GM21717 (cell line): Measurements from ENCODE around the gene UCN2.
"Not testable (repeated sequence)": the region's sequence is repeated elsewhere in the genome, so short reads cannot be mapped to it uniquely, and the experiment has no call there.

Experiments
- ATAC-seq: cut with Tn5 transposase; IDR thresholded peaks from one replicate; pipeline ENCODE4 v1.9.1; 2021; ENCODE audit warnings: mild to moderate bottlenecking, moderate library complexity; ENCODE audit not compliant: unreplicated experiment

UCN2 gene

DNA sequence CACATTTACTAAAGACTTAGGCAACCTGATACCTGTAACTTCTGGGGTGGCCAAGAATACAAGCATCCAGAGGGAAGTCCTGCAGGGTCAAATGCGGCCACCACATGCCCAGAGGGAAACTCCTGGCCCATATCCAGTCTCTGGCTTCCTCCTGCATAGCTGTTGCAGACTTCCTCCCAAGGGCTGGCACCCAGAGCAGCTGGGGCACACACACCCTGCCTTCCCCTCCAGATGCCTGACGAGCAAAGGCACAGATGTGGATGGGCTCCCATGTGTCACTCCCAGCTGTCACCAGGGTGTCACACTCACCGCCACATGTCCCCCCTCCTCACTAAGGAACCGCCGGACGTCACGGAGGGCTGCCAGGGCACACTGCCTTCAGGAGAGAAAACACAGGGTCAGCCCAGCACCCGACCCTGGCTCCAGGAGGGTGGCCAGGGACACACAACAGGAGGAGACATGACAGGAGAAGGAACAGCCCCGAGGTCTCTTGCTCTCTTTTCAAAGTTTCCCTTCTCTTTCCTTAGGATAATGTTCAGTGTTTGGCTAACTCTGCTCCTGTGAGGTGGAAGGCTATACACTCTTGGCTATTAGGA is 20.2 kb downstream of the UCN2 start:
- no peak for ATAC-seq

DNA sequence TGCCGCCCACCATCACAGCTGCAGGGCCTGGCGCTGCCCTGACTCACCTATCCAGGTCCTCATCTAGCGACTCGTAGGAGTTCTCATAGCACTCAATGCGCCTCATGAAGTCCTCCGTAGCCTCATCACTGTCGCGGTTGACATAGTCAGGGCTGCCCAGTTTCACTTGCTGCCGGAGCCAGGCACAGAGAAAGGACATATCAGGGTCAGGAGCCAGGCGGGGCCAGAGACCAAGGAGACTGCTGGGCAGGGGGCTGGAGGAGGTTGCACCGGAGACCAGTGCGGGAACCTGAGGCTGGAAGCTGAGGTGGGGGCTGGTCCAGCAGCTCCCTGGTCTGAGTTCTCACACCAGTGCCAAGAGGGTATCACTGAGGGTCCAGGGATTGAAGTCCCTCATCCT is 25.1 kb downstream of the UCN2 start:
- no peak for ATAC-seq

DNA sequence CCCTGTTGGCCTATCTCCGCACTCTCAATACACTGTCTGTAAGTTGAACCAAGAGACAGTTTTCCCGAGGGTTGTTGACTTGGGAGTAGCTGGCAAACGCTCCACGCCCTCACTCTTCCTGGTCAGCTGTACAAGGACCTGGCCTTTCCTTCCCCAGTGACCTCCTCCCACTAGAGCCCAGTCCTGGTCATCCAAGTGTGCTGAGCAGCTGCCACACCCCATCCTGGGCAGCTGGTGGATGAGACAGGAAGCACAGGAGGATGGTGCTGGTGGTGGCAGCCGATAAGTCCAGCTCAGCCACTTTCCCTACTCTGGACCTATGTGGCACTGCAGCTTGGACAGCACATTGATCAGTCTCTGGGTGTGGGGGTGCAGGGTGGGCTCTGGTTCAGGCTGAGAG is 26.8 kb downstream of the UCN2 start:
- ATAC-seq: no peak

DNA sequence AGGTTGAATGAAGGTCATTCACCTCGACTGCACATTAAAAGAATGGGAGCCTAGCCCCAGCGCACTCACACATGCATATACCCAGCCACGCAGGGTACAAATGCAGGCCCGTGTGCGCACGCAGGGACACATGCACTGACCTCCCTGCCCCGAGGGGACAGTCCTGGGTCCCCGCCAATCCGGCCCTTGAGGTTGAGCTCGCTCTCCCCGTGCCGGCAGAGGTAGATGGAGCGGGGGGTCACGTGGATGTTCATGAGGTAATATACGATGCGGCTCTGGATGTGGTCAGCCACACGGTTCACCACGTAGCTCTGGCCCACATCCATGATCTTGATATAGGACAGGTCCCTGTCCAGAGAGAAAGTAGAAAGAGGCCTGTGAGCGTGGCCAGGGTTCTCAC is 27.5 kb downstream of the UCN2 start:
- no peak for ATAC-seq

DNA sequence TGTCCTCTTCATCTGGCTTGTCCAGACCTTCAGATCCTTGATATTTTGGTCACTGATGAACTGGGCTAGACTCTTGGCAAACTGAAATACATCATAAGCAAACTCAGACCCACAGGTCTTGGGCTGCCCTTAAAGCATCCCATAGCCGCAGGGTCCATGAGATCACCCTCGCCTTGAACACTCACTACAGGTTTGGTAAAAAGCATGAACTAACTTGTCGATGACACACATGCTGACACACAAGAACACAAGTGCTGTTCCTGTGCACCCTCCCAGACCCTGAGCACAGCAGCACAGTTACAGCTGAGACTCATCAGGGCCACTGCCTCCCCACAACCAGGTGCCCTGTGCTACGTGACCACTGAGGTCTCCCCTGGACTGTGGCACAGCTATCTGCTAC is 28.0 kb downstream of the UCN2 start:
- no peak for ATAC-seq

DNA sequence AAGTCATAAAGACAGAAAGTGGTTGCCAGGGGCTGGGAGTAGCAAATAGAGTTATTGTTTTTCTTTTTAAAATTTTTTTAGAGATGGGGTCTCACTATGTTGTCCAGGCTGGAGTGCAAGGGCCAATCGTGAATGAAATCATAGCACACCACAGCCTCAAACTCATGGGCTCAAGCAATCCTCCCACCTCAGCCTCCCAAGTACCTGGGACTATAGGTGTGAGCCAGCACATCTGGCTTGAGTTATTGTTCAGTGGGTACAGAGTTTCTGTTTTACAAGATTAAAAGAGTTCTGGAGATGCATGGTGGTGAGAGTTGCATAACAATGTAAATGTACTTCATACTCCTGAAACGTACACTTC is 30.6 kb downstream of the UCN2 start:
- no peak for ATAC-seq

DNA sequence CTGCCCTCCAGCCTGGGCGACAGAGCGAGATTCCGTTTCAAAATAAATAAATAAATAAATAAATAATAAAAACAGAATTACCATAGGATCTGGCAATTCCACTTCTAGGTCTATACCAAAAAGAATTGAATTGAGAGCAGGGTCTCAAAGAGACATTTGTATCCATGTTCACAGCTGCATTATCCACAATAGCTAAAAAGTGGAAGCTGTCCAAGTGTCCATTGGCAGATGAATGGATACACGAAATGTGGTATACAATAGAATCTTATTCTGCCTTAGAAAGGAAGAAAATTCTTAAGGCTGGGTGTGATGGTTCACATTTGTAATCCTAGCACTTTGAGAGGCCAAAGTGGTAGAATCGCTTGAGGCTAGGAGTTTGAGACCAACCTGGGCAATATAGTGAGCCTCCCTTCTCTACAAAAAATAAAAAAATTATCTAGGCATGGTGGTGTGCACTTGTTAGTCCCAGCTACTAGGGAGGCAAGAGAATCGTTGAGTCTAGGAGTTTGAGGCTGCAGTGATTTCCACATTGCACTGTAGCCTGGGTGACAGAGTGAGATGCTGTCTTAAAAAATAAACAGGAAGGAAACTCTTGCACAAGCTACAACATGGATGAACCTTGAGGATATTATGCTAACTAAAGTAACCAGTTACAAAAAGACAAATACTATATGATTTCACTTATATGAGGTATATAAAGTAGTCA is 31.2 kb downstream of the UCN2 start:
- ATAC-seq: no peak

DNA sequence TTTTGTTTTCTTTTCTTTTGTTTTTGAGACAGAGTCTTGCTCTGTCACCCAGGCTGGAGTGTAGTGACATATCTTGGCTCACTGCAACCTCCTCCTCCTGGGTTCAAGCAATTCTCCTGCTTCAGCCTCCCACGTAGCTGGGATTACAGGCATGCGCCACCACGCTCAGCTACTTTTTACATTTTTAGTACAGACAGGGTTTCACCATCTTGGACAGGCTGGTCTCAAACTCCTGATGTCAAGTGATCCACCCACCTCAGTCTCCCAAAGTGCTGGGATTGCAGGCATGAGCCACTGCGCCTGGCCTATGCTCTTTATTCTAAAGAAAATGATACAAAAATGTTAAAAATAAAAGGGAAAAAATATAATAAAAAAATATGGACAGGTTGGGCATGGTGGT is 32.9 kb downstream of the UCN2 start:
- ATAC-seq: not testable (repeated sequence)

DNA sequence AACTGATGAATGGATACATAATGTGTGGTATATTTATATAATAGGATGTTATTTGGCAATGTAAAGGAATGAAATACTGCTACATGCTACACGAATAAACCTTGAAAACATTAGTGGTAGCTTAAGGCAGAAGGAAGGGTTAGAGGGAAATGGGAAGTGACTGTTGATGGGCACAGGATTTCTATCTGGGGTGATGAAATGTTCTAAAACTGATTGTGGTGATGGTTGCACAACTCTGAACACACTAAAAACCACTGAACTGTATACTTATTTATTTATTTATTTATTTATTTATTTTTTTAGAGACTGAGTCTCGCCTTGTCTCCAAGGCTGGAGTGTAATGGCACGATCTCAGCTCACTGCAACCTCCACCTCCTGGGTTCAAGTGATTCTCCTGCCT is 34.8 kb downstream of the UCN2 start:
- no peak for ATAC-seq

DNA sequence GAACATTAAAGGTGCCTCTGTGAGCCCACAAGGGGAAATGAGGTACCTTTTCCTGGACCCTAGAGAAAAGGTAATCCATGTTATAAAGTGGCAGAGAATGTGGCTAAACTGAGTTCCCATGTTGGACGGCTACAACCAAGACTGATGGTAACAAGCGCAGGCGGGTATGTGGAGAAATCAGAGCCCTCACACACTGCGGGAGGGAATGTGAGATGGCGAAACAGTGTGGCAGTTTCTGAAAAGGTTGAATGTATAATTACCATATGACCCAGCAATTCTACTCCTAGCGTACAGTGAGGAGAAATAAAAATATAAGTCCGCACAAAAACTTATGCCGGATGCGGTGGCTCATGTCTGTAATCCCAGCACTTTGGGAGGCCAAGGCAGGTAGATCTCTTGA is 35.5 kb downstream of the UCN2 start:
- ATAC-seq: no peak

DNA sequence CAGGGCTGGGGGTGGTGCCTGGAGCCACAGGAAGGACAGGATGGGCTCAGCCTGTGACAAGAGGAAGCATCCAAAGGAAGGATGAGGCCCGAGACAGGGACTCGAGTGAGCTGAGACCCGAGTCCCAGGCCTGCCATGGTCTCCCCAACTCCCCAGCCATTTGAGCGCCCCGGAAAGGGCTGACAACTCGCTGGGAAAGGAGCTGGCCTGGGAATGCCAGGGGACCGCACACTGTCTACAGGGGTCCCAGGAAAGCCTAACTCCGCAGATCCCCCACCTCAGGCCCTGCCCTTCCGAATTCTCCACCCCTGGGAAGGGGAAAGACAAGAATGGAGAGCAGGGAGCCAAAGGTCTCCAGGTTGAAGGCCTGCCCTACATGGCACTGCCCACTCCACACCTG is 38.6 kb downstream of the UCN2 start:
- ATAC-seq: no peak

DNA sequence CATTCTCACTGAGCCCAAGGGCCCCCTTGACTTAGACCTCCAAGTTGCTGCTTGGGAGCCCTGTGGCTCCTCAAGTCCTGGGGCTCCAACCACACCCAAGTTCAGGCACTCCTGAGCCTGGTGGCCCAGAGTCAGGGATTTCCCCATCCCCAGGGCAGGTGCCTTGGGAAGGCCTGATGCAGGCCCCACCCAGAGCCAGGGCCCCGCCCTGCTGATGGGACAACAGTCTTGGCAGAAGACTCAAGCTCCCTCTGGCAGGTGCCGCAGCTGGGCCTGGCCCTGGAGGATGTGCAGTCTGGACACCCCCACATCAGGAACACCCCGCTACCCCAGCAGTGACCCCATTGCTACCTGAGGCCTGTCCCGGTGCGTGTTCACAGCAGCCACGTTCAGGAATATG is 41.9 kb downstream of the UCN2 start:
- ATAC-seq: no peak

DNA sequence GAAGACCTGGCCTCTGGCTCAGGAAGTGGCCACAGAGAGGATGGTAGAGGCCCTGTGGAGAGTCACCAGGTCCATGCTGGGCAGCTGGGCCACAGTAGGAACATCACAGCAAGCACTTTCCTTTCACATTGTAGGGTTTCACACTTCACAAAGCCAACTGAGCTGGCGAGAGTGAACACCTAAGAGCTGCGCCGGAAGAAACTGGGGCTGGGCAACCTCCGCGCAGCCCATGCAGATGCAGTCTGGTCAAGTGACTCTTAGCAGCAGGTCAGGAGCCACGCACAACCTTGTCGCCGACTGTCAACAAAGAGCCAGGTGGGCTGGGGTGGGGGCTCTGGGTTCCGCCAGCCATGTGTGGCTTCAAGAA is 44.3 kb downstream of the UCN2 start:
- ATAC-seq: no peak

DNA sequence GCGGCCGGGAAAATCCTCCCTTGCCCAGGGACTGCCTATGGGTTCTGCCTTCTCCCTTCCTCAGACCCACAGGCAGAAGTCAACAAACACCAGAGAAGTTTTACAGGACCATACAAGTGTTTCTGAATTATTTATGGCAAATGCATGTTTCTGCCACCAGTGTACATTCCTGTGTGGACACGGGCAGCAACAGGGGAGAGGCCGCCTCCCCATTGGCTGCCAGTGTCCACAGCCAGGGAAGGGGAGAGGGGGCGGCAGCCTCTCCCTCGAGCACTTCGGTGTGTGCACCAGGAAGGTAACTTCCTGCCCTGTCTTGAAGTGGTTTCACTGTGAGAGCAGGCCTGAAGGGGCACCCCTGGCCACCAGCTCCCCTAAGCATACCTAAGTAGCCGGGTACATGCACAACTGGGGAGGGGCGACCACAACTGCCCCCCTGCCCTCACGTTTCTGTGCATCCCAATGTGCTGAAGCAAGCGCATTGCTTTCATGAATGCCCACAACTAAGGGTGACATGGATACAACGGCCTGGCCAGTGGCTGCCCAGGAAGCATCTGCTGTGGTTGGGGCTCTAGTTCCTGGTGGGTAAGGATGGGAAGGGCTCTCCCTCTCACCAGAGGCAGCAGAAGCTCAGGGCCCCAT is 44.8 kb downstream of the UCN2 start:
- no peak for ATAC-seq

DNA sequence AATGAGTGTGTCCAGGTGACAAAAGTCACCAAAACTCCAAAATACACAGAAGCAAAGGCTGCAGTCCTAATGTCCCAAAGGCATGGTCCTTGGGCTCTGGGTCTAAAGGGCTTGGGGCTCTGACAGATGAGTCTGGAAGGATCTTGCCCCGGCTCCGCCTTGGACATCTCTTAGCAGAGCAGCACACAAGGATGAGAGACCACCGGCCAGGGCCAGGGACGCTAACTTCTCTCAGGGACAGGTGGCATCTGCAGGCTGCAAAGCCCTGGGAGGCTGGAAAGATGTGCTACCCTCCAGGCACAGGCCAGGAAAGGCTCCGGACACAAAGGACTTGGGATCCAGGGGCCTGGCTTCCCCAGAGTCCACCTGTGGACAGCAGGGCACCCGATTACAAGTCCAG is 45.5 kb downstream of the UCN2 start:
- no peak for ATAC-seq

DNA sequence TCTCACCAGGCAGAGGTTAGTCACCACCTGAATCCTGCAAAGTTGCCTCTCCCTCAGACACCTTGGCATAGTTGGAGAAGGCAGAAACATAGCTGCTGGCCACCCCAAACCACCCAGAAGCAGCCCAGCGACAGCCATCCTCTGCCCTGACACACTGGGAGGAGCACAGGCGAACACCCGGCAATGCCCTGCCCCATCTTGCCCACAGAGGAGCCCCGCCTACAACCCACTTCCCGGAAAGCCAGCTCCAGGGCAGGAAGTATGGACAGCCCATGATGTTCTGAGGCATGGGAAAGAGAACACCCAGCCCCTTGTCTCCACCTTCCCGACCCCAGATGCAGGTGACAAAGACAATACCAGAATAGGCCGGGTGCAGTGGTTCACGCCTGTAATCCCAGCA is 47.0 kb downstream of the UCN2 start:
- ATAC-seq: no peak

DNA sequence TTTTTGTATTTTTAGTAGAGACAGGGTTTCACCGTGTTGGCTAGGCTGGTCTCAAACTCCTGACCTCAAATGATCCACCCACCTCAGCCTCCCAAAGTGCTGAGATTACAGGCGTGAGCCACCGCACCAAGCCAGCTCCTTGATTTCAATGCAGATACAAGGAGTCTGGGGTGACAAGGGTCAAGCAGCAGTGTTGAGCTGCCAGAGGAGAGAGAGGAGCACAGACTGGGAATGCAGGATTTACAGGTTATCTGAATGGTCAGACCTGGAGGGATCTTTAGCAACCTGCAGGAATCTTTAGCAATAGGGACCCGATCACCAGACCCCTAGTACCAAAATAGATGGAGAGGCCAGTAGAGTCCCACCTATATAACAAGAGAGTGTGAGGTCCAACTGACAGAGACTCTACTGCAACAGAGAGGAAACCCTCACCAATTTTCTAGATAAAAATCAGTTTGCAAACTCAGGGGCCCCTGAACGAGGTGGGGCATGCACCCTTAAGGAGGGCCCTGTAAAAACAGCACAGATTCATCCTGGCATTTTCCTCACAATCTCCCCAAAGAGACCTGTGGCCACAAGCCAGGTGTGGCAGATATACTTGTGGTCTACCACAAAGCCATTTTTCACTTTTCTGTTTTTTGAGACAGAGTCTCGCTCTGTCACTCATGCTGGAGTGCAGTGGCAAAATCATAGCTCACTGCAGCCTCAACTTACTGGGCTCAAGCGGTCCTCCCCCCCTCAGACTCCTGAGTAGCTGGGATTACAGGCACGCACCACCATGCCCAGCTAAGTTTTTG is 49.0 kb downstream of the UCN2 start:
- ATAC-seq: no peak
